Cardiac atrium fibroblast (primary cell): ENCODE results near the gene YY1AP1. TPM values are rescaled to one million over a fixed set of nuclear protein-coding genes. Genes with fewer than 3 reads are reported as not detected.

Experiments
- total RNA-seq: library from RNA; depleted of rRNA; stranded (reverse); fragments of >200 nt; gene quantifications from 2 replicates; pipeline ENCODE4 v1.2.3, GENCODE V29; 2015

The YY1AP1 gene, protein sequence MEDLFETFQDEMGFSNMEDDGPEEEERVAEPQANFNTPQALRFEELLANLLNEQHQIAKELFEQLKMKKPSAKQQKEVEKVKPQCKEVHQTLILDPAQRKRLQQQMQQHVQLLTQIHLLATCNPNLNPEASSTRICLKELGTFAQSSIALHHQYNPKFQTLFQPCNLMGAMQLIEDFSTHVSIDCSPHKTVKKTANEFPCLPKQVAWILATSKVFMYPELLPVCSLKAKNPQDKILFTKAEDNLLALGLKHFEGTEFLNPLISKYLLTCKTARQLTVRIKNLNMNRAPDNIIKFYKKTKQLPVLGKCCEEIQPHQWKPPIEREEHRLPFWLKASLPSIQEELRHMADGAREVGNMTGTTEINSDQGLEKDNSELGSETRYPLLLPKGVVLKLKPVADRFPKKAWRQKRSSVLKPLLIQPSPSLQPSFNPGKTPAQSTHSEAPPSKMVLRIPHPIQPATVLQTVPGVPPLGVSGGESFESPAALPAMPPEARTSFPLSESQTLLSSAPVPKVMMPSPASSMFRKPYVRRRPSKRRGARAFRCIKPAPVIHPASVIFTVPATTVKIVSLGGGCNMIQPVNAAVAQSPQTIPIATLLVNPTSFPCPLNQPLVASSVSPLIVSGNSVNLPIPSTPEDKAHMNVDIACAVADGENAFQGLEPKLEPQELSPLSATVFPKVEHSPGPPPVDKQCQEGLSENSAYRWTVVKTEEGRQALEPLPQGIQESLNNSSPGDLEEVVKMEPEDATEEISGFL
- 32.5 and 46.5 TPM in 2 replicates for total RNA-seq

DNA sequence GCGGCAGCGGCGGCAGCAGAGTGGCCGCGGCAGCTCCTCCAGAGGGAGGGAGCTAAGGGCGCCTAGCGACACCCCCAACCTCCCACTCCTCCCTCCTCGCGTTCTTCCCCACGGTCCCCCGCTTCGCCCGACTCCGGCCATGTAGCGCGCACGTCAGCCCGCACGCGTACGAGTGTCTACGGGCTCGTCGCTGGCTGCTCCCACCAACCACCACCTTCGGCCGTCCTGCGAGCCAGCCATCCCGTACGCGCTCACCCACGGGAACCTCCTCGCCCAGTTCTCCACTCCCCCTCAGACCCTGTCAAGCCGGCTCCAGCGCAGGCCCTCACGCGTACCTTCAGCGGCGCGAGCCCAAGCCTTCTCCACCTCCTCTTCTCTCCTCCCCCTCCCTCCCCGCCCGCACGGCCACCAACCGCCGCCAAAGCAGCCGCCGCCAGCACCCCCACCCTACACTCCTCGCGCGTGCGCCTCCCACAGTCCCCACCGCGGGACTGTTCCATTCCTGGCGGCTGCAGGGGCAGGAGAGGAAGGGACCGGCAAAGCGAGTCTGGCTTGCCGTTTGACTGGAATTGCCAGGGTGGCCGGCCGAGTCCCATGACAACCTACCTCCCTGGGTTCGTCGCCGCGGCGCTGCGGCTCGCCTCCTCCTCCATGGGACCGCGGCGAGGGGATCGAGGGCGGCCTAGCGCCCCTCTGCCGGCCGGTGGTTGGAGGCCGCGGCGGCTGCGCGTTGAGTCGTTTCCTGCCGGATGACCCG, at the start of gene YY1AP1:
Gene YY1AP1 (minus strand): TSS at position 451 of the 757 bp plus-strand sequence. CDS start 8,338 bp downstream, outside the sequence.

DNA sequence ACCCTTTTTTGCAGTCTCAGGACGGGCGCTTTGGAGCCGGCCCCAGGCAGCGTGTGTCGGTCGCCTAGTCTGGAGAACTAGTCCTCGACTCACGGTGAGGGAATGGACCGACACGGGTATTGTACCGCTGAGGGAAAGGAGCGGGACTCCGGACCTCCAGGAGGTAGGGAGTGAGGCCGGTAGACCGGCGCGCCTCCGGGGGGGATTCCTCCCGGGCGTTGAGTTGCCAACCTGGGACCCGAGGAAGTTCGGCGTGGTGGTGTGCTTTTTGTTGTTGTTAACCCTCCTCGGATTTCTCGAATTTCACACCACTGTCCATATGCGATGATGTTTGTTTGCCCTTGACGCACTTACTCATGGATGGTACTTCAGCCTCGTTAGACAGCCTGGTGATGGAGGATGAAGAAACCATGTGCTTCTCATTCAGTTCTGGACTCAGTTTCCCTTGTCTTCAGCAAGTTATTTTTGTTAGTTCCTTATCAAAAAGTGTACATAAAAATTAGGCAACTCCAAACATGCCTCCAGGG, 570 bp upstream of the YY1AP1 start, which contains the start of gene DAP3:
Gene DAP3 (plus strand): TSS at position 11 of the 527 bp plus-strand sequence. CDS start 20,689 bp downstream, outside the sequence.

DNA sequence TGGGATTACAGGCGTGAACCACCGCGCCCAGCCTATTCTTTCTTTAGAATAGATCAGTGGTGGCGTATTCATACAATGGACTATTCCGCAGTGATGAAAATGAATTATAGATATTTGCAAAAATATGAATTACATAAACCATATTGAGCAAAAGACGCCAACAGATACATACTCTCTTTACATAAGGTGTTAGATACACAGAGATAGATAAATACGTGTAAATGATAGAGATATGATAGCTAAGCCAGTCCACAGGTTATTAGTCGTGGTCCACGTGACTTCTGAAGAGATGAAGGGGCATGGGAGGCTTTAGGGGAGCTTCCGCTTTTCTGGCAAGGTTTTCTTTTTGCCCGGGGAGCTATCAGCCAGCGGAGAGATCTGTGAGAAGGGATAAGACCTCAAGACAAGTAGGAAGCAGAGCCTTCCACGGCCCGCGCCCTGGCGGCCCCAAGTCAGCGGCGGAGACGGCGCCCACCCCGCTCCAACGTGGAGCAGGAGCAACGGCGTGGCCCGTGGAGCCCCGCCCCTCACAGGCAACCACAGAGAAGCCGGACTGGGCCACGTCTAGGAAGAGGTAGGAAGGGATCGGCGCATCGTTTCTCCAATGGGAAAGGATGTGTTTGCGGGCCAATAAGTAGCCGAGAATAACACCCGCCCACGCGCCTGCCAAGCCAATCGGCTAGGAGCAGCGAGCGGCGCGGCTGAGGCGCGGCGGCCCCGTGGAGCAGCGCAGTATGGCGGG, 78.9 kb downstream of the YY1AP1 start, which contains the start of gene MSTO1:
Gene MSTO1 (plus strand): TSS at position 704 of the 742 bp plus-strand sequence. CDS start 31 bp downstream, at position 735.

Other genes starting within 250 kb of the YY1AP1 start
- 25.4 and 27.4 TPM in 2 replicates for gene ASH1L, start 126.0 kb downstream of the YY1AP1 start, total RNA-seq
- gene MSTO1, start 78.6 kb downstream of the YY1AP1 start, total RNA-seq: 12.2 and 12.5 TPM in 2 replicates
- 77.6 and 112 TPM in 2 replicates for gene DAP3, start 317 bp upstream of the YY1AP1 start, total RNA-seq
- gene GON4L, start 168.4 kb upstream of the YY1AP1 start, total RNA-seq: 17.8 and 19.5 TPM in 2 replicates
- 6.0 and 9.6 TPM in 2 replicates for gene SYT11, start 170.8 kb upstream of the YY1AP1 start, total RNA-seq
- 13.5 and 24.3 TPM in 2 replicates for gene RIT1, start 222.6 kb upstream of the YY1AP1 start, total RNA-seq
- 15.1 and 21.3 TPM in 2 replicates for gene KHDC4, start 245.6 kb upstream of the YY1AP1 start, total RNA-seq